Testis (tissue), 2 donors: Measurements from ENCODE around the gene PRM3.

Source experiments
- CTCF ChIP-seq, 3 experiments: fragments of 450-650 bp in 2 of 3; fragments of 200-600 bp in 1 of 3; sonication (generic) in 1 of 3; IDR thresholded peaks; one replicate each; pipeline ENCODE4 v1.5.1; 2016 to 2019; ENCODE audit warnings: antibody characterized with exemption in 3 of 3, mild to moderate bottlenecking in 2 of 3, moderate library complexity in 1 of 3
- POLR2A ChIP-seq: fragments of 450-650 bp; IDR thresholded peaks from one replicate; pipeline ENCODE4 v1.6.1; 2017; ENCODE audit warnings: antibody characterized with exemption, mild to moderate bottlenecking, moderate library complexity

- TF ChIP-seq CTCF (IDR thresholded peaks at IDR 0.05): no peak
- no peak for TF ChIP-seq POLR2A
These were observed 33.7 kb upstream of the PRM3 start for GRCh38 chr16:11306997-11307638.
